HCT116 (cell line): ENCODE measurements around the gene PTGER4.

ENCODE experiments used
- CEBPB ChIP-seq: IDR thresholded peaks from 2 replicates; pipeline ENCODE4 v1.6.1; 2012; ENCODE audit warnings: low read depth
- EZH2 ChIP-seq: fragments of 200-600 bp; sonication (generic); IDR thresholded peaks from 2 replicates; pipeline ENCODE4 v1.6.1; 2017; ENCODE audit warnings: antibody characterized with exemption, mixed run types
- FOSL1 ChIP-seq: IDR thresholded peaks from 2 replicates; pipeline ENCODE4 v1.6.1; 2012; ENCODE audit warnings: low read depth
- POLR2AphosphoS5 ChIP-seq: IDR thresholded peaks from 2 replicates; pipeline ENCODE4 v1.6.1; 2011; ENCODE audit warnings: mild to moderate bottlenecking, low read depth, low read length, moderate library complexity
- RAD21 ChIP-seq: IDR thresholded peaks from 2 replicates; pipeline ENCODE4 v1.6.1; 2012; ENCODE audit warnings: low read depth, mild to moderate bottlenecking
- SIN3A ChIP-seq: IDR thresholded peaks from 2 replicates; pipeline ENCODE4 v1.6.1; 2012; ENCODE audit warnings: low read depth
- TF ChIP-seq, protein P1 (sequence below), 3 experiments: fragments of 200-600 bp in 1 of 3; sonication (generic) in 1 of 3; IDR thresholded peaks in 2 of 3; conservative IDR thresholded peaks in 1 of 3; 2 replicates each; pipeline ENCODE4 v1.5.1; 2012 to 2017; ENCODE audit warnings: low read depth in 2 of 3, low read length in 2 of 3, antibody characterized with exemption in 1 of 3, borderline replicate concordance in 1 of 3, control low read depth in 1 of 3, mild to moderate bottlenecking in 1 of 3, mixed read lengths in 1 of 3, mixed run types in 1 of 3, moderate library complexity in 1 of 3; ENCODE audit not compliant: insufficient read depth in 1 of 3
- TF ChIP-seq, protein P2 (sequence below): IDR thresholded peaks from 2 replicates; pipeline ENCODE4 v1.6.1; 2012

- TF ChIP-seq, protein P1, sequence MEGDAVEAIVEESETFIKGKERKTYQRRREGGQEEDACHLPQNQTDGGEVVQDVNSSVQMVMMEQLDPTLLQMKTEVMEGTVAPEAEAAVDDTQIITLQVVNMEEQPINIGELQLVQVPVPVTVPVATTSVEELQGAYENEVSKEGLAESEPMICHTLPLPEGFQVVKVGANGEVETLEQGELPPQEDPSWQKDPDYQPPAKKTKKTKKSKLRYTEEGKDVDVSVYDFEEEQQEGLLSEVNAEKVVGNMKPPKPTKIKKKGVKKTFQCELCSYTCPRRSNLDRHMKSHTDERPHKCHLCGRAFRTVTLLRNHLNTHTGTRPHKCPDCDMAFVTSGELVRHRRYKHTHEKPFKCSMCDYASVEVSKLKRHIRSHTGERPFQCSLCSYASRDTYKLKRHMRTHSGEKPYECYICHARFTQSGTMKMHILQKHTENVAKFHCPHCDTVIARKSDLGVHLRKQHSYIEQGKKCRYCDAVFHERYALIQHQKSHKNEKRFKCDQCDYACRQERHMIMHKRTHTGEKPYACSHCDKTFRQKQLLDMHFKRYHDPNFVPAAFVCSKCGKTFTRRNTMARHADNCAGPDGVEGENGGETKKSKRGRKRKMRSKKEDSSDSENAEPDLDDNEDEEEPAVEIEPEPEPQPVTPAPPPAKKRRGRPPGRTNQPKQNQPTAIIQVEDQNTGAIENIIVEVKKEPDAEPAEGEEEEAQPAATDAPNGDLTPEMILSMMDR (IDR thresholded peaks at IDR 0.05 in 2 of 3, conservative IDR thresholded peaks at IDR 0.05 in 1 of 3; ENCODE audit: borderline replicate concordance in 1 of 3, insufficient read depth in 1 of 3, low read depth in 2 of 3, low read length in 2 of 3), result no peak
- no peak for TF ChIP-seq POLR2AphosphoS5
- TF ChIP-seq FOSL1, result no peak
- TF ChIP-seq SIN3A, result no peak
- TF ChIP-seq, protein P2, sequence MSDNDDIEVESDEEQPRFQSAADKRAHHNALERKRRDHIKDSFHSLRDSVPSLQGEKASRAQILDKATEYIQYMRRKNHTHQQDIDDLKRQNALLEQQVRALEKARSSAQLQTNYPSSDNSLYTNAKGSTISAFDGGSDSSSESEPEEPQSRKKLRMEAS, result no peak
- TF ChIP-seq RAD21, result no peak
- no peak for TF ChIP-seq CEBPB
- no peak for TF ChIP-seq EZH2
Observed at GRCh38 chr5:40649463-40650030, 30.2 kb upstream of the PTGER4 start.
